HG03064 (cell line): ENCODE results near the gene DPH1.

Source experiments
- ATAC-seq: cut with Tn5 transposase; IDR thresholded peaks from one replicate; pipeline ENCODE4 v1.9.1; 2021; ENCODE audit warnings: low read depth; ENCODE audit not compliant: unreplicated experiment

DPH1 gene

DNA sequence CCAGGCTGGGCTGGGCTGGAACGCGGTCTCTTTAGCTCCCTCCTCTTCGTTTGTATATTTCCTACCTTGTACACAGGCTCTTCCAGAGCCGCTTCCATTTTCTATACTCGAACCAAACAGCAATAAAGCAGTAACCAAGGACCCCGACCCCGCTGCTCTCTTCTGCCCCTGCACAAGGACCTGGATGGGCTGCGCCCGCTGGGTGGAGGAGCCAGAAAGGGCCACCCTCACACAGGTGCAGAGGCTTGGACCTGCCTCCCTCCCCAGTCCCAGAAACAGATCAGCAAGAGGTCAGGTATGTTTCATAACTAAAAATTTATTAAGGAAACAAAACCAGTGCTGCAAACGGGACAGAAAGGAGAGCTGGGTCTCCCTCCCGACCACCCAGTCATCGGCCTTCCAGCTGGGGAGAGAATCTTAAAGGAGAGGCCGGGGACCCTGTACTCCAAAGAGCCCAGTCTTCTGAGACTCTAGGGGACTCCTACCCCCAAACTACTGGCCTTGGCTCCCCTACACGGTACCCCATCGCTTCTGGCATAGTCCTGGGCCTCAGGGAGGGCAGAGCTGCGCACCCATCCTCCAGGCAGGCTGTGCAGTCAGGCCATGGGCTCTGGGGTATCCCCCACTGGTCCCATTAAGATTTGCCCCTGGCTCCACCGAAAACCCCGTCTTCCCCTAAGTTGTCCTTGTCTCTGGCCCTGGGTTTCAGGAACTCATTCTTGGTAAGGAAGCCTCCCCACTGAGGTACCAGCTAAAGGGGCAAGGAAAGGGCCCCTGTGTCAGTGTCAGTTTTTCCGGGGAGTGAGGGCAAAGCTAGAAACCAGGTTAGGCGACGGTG lies 29.8 kb downstream of the DPH1 start:
- no peak for ATAC-seq

DNA sequence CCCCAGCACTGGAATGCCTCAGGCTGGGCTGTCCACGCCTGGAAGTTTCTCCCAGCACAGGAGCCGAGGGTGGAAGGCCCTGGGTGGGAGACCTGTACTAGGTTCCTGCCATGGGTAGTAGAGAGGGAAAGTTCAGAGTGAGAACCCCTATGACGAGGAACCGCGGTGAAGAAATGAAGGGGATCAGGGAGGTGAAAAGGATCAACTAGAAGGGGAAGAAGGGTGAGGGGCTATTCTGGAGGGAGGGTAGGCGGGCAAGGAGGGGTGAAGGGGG lies 30.4 kb downstream of the DPH1 start:
- ATAC-seq: no peak

DNA sequence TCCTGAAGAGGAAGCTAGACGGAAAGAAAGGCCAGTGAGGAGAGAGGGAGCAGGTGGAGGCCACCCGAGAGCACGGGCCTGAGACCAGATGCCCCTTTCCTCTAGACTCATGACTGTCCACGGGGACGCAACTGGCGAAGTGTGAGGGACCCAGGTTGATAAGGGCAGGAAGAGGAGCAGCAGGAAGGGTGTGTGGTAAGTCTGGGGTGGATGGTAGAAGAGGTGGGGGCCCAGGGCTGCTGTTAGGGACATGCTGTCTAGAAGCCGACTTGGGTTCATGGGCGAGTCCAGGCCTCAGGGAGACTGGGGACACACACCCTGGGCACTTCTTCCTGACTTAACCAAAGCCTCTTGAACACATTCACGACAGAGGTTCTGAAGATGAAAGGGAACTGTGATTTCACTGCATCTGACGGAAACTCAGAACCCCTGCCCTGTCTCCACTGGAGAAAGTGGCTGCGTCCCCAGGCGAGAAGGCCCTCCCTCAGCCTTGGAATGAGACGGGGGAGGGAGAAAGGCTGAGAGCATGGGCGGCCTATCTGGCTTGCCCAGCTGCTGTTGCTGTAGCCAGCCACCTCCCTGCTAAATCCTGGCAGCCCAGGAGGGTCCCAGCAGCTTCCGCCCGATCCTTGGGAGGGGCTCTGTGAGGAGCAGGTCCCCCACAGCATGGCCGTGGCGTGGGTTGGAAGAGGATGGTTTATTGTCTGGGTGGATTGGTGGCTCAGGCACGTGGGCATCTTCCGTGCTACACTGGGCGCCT lies 30.9 kb downstream of the DPH1 start:
- ATAC-seq: no peak

DNA sequence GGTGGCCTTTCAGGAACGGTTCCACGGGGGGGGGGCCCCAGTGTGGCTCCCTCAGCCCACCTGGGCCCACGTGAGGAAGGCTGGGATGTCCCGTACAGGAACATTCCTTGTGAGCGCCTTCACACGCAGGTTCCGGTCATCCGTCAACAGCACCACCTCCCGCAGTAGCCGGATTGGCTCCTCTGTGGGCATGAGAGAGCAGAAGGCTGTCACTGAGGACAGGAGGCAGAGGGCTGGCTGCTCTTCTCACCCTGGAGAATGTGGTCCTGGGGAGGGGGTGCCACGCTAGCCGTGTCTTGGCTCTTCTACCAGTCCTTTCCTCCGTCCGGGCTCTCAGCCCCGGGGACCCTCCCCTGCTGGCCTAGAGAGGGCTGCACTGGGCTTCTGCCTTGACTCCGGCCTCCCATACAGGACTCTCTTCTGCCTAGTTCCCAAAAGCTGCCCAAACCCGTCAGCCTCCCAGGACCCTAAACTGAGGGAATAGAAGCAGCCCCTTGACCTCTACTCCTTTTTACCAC lies 31.5 kb downstream of the DPH1 start:
- ATAC-seq: no peak

DNA sequence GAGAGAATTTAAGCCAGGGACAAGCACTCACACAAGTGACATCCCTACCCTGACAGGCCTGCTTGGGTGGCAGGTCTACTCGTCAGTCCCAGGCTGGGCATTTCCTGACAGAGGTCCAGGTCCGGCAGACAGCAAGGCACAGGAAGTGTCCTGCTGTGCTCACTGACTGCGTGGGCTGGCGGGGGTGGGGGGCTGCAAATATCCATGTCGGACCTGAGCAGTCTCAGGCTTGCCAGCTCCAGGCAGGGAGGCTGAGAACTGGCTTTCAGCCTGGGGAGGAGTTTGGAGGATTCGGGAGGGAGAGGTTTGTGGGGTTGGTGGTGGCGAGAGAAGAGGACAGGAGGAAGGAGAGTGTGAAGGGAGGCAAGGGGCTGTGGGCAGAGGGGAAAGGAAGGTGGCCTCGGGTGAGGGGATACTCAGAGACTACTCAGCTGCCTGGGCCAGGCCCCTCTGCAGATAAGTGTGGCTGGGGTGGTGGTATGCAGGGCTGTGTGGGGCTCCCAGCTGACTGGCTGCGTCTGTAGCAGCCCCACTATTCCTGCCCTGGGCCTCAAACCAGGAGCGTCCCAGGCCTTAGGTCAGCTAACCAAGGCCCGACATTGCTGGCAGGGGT lies 32.7 kb downstream of the DPH1 start:
- no peak for ATAC-seq

DNA sequence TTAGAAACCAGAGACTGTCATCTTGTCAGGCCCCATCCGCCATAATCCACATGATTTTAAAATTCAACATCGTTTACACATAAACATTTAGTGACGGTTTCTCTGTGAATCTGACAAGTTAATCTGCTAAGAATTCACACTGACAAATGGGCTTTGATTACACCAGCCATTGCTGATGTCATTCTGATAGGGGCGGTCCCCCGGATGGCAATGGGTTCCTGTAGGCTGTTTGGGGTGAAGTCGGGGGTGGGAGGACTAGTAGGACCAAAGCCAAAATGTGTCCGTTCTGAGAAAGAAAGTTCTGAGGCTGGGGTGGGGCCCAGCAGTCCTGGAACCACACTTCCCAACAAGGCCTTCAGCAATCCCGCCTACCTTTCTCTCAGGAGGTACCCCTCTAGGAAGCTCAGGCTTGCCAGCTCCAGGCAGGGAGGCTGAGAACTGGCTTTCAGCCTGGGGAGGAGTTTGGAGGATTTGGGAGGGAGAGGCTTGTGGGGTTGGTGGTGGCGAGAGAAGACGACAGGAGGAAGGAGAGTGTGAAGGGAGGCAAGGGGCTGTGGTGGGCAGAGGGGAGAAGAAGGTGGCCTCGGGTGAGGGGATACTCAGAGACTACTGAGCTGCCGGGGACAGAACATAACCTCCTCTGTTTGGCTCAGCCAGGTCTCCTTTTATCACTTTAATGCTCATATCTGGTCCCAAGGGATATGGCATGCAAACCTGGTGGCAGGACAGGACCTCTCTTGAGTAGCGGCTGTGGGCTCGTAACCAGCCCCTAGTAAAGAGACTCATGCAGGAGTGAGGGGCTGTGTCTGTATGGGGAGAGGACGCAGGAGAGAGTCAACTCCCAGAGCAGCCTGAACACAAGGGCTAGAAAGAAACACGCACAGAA lies 33.6 kb downstream of the DPH1 start:
- no peak for ATAC-seq

DNA sequence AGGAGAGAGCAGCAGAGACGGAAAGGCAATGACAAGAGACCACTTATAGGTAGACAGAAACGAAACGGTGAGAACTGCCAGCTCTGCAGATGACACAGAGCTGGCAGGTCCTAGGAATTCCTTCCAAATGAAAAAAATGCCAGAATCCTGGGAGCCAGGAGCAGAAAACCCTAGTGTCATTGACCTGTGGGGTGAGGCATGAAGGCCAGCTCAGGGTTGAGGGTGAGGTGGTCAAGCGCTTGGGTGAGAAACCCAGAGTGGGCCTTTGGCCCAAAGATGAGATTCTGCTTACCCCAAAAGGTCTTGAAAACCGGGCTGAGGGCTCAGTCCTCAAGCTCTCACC lies 34.2 kb downstream of the DPH1 start:
- no peak for ATAC-seq

DNA sequence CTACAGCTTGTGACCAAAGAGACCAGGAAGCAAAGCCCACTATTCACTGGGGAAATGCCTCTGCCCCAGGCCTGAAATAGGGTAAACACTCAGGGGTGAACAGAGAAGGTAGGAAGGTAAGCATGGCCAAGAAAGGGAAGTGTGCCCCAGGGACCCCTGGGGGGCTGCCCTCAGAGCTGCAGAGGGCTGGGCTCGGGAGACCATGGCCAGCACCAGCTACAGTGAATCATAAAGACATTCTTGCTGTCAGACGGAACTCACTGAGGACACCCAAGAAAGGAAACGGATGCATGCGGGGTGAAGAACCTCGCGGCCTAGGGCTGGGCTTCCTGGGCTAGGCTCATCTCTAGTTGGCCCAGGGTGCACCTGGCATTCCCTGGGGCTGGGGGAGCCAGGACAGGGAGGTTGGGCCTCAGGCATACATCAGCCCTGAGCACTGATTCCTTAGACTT lies 34.6 kb downstream of the DPH1 start:
- ATAC-seq: no peak

DNA sequence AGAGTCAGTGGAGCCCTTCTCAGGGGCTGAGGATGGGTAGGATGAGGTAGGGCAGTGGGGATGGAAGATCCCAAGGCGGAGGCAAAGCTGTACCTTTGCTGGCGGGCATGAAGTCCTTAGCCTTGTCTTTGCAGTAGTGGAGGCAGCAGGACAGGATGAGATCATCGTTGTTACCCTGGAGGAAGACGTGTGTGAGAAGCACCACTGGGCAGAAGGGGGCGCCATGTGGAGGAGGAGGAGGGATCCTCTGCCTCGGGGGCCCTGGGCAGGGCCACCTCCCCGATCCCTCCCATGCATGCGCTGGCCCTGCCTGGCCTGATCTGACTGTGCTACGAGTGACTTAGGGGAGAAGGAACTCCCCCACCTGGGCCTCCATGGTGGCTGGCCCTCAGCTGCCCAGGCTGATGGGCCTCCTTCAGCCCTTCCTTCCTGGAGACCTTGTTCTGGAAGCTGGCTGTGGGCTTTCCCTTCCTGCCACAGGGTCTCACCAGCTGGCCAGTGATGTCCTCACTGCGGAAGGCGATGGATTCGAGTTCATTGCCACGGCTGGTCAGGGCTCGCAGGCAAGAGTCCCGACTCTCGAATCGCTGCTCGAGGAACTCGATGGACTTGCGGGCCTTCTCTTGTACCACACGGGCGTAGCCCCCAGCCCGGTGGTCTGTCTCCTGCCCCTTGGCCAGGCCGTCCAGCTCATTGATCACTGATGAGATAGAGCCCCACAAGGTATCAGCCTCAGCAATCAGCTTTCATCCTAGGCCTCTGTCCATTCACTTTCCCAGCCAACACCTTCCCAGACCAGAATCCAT lies 35.2 kb downstream of the DPH1 start:
- ATAC-seq: no peak

DNA sequence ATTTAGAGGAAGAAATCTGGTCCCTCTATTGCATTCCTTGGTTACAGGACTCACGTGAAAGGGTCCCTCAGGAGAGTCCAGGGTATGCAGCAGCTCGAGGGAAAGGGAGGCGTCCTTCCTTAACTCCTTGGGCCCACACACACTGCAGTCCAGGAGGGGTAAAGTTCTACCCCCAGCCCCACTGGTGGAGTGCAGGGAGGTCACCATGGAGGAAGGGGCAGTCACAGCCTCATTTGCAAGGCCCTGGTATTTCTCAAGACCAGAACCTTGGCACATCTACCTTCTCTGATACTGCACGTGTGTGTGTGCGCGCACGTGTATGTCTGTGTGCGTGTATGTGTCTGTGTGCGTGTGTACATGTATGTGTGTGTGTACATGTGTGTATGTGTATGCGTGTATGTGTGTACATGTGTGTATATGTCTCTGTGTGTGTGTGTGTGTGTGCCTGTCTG lies 36.0 kb downstream of the DPH1 start:
- ATAC-seq: no peak

DNA sequence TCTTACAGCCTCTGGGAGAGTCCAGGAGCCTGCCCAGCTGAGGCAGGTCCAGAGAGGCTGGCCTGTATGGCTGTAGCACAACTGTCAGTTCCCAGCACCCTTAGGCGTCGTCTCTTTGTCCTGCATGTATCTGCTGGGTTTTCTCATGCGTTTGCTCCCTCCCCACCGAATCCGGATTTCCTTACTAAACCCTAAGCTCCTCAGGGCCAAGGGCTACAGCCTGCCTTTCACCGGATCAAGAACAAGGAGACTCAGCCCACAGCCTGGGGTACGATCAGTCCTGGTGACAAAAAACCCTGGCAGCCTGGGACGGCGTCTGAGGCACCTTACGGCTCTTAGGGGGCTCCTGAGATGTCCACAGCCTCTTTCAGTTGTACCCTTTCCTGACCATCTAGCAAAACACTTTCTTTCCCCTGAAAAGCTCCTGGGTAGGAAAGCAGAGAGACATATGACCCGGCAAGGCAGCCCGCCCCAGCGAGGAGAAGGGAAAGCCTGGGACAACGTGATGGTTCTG lies 37.2 kb downstream of the DPH1 start:
- ATAC-seq: no peak

DNA sequence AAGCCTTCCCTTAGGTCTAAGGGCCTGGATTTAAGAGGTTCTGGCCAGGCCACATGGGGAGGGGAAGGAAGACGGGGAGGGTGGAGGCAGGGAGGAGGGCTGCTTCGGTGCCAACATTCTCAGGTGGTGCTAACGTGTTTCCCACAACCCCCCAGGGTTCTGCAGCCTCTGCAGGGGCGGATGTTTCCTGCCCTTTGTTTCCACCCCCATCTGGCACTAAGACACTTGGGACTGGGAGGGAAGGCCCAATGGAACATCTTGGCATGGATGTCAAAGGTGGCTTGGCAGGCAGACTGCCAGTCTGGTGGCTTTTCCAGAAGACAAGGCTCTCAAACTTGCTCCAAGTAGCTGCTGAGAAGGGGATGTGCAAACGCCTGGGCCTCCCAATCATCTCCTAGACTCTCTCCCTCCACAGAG lies 37.7 kb downstream of the DPH1 start:
- no peak for ATAC-seq

DNA sequence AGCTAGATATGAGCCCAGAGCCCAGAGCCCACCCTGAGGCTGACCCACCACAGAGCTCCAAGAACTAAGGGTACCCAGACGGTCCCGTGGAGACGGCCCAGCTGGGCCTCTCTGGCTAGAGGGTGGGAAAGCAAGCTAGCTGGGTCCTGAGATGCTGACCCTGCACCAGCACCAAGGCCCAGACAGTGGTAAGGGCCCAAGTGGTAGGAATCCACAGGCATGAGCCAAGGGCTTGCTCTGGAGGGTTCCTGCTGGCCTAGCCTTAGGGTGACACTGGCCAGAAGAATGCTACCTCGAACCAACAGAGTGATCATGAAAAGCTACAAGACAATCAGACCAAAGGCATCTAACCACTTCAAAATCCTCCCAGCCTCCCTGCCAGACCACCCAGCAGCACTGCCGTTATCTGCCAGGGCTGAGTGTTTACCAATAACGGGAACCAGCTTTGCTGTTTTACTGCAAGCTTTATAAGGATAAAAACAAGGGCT lies 38.1 kb downstream of the DPH1 start:
- no peak for ATAC-seq

DNA sequence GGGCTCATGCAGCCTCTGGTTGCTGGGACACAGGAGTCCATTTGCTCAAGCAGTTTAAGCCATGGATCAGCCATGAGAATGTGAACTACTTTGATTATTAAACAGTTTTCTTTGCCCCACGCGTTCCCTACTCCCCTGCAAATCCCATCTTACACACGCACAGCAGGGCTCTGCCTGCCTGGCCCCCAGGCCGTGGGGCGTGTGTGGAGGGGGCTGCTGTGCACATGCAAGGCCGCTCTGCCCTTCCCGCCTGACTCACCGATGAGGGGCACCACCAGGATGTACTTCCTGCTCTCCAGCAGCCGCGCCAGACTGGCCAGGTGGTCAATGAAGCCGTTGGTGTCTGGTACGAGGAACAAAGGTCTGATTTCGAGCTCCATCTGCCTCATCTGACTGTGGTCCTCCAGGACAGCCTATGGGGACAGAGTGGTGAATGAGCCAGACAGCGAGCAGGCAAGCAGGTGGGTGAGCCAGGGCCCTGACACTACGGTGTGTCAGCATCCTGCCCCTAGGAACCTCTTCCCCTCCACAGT lies 38.6 kb downstream of the DPH1 start:
- ATAC-seq: no peak

DNA sequence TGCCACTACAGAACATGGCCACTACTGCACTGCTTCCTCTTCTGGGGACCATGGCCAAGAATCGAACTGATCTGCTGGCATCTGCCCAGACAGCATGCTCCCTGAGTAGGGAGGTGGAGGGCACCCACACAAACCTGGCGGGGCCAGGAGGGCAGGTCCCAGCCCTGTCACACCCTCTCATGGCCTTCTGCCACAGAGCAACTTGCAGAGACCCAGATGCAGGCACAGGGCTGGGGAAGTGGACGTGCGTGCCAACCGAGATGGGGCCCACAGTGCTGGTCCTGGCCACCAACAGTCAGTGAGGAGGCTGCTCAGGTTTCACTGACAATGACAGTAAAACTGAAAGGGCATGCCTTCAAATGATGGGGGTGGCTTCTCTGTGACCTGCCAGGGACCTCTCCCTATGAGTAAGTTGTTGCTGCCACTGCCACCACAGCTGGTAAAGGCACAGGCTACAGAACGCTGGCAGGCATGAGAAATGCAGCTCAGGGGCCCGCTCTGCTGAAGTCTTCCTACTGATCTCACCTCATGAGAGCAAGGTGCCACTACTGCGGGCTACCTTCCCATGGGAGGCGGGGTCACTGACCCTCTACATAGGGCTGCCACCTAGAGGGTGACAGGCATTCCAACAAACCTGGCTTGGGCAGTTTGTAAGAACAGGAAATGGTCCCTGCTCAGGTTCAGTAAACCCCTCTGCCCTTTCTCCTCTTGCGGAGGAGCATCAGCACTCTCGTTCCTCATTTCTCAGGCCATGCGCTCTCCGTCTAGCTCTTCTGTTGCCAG lies 40.5 kb downstream of the DPH1 start:
- ATAC-seq: peak; percentile 70

DNA sequence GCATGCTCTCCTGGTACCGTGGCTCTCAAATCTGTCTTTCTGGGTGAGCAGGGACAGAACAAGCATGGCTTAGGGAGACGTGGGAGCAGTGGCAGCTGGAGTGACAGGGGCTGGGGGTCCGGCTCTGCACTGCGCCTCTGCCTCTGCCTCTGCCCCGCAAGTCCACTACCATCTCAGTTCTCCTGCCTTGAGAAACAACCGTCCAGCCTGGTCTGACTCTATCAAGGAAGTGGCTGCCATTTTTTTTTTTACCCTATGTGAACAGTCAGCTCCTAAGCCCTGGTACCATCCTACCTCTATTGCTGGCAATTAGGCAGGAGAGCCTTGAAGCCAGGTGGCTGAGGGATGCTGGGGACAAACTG lies 41.1 kb downstream of the DPH1 start:
- ATAC-seq: no peak

DNA sequence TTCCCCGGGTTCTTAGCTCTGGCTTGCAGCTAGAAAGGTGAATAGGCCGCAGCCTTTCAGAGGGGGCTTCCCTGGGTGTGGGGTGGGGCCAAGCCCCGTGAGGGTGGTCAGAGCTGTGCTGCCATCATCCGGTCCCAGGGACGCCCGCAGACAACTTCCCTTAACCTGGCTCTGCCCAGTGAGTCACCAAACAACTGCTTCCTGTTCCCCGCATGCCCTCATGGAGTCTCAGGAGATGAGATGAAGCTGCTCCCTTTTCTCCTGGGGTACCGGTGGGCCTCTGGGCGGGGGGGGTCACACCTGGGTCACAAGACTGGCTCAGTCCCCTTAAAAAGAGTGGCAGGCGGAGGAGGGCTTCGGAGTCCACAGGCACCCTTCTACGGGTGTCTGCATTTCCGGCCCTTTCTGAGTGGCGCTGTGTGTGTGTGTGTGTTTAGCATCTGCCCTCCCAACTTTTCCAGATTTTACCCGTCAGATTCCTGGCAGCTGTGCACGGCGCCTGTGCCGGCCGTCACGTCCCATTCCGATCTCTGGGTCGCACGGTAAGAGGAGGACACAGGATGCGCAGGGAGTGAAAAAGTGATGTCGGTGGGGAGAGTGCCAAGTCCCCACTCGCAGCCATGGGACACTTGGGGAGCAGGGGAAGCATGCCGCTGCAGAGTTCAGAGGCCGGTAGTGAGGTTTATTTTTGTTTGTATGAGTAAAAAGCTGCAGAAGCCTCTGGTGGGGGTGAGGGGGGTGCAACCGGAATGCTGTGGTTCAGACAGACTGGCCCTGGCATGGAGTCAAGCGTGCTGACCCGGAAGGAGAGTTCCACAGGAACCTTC lies 41.7 kb downstream of the DPH1 start:
- no peak for ATAC-seq

DNA sequence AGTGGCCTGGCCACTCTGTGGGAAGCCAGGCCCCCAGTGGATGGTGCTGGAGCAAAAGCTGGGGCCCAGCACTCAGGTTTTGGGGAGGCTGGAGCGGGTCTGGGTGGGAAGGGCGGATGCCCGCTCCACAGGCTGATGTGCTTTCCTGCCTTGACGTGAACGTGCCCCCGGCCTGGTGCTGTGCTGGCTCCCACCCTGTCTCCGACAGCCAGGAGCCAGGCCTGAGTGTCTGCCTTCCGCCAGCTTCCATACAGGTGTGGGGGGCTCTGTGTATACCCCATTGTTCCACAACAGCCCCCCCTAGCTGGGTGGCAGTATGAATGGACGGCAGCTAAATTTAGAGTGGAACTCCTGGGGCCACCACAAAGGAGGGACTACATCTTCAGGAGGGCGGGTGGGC lies 45.0 kb downstream of the DPH1 start:
- ATAC-seq: no peak
